Daoy (cell line): ENCODE data around the gene GNG3. TPM values are rescaled to one million over a fixed set of nuclear protein-coding genes. Genes with fewer than 3 reads are reported as not detected.
A peak's percentile ranks its signal among the peaks of the same experiment; 100 is the strongest.
"Not testable (repeated sequence)": the region's sequence is repeated elsewhere in the genome, so short reads cannot be mapped to it uniquely, and the experiment has no call there.

Experiments
- DNase-seq: peaks from one replicate; pipeline ENCODE4 v3.0.0-alpha.2; 2015; ENCODE audit warnings: low read depth
- total RNA-seq: library from RNA; depleted of rRNA; stranded (reverse); fragments of >200 nt; shearing (Covaris generic); gene quantifications from 2 replicates; pipeline ENCODE4 v1.2.3, GENCODE V29; 2014

The GNG3 gene
- total RNA-seq, 1 experiment from 2014 or later: not detected

GRCh38 chr11:62687508-62688396, 19.7 kb upstream of the GNG3 start:
- DNase-seq: no peak

GRCh38 chr11:62688491-62688890, 19.0 kb upstream of the GNG3 start:
- DNase-seq: no peak

GRCh38 chr11:62689421-62690183, 17.9 kb upstream of the GNG3 start, which contains the start of gene LRRN4CL:
Gene LRRN4CL (minus strand): TSS chr11:62689530. CDS start chr11:62688508, 1,022 bp downstream.
- no peak for DNase-seq

GRCh38 chr11:62693624-62694023, 13.9 kb upstream of the GNG3 start:
- not testable (repeated sequence) for DNase-seq

- peak; percentile 78 for DNase-seq
Observed at GRCh38 chr11:62694455-62695167, 12.9 kb upstream of the GNG3 start.

GRCh38 chr11:62702246-62702645, 5.2 kb upstream of the GNG3 start:
- no peak for DNase-seq

GRCh38 chr11:62703921-62704320, 3.6 kb upstream of the GNG3 start:
- DNase-seq: not testable (repeated sequence)

- DNase-seq: no peak
Observed at GRCh38 chr11:62705413-62705812, 2.1 kb upstream of the GNG3 start.

GRCh38 chr11:62705880-62706849, 1.3 kb upstream of the GNG3 start:
- DNase-seq: peak; percentile 97

- DNase-seq: no peak
Observed at GRCh38 chr11:62706850-62707247, 627 bp upstream of the GNG3 start.

GRCh38 chr11:62708392-62708791, 916 bp downstream of the GNG3 start:
- DNase-seq: no peak

- no peak for DNase-seq
Observed at GRCh38 chr11:62708793-62709192, 1.3 kb downstream of the GNG3 start.

- DNase-seq: peak; percentile 97
Observed at GRCh38 chr11:62709247-62710000, 1.9 kb downstream of the GNG3 start.

GRCh38 chr11:62710001-62710345, 2.5 kb downstream of the GNG3 start:
- DNase-seq: peak; percentile 40

- DNase-seq: no peak
Observed at GRCh38 chr11:62712276-62712812, 4.9 kb downstream of the GNG3 start.

- no peak for DNase-seq
Observed at GRCh38 chr11:62712861-62713260, 5.4 kb downstream of the GNG3 start.

- DNase-seq: no peak
Observed at GRCh38 chr11:62713343-62713742, 5.9 kb downstream of the GNG3 start.

GRCh38 chr11:62715150-62716130, 8.0 kb downstream of the GNG3 start:
- DNase-seq: no peak

GRCh38 chr11:62716206-62716605, 8.7 kb downstream of the GNG3 start:
- DNase-seq: no peak
